ENCODE data around the gene IL13.
A peak's percentile ranks its signal among the peaks of the same experiment; 100 is the strongest.

The IL13 gene

DNA sequence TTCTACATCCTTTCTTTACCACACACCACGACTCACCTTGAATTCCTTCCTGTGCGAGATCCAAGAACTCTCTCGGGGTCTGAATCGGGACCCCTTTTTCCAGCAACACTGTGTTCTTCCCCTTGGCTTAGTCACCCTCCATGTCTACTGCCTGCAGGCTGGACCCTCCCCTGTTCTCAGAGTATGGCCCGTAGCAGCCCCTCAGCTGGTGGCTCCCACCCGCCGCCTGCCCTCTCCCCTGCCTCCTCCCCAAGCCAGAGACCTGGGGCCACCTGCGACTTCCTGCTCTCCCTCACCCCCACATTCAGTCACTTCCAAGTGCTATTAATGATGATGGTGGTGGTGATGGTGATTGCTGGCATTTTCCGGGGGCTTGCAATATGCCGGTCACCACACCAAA, 9.3 kb downstream of the IL13 start:
- Histone ChIP-seq H3K9ac (ENCODE audit: low read depth, low read length) (no peak overlapping the region), H3K4me2 (ENCODE audit: low read length) (no peak overlapping the region), H3K27me3 (ENCODE audit: control insufficient read depth, insufficient read depth, low read length) (no peaks in the 10 kb centered on the region), H3K4me3 (ENCODE audit: low read length) (no peak overlapping the region), H3K36me3 (ENCODE audit: insufficient read depth, low read length) (no peaks in the 10 kb centered on the region), H3K4me1 (ENCODE audit: control insufficient read depth, insufficient read depth, low read length) (peaks cover 5% of the 10 kb centered on the region), H3K9me3 (replicated peaks; ENCODE audit: low read length) (no peaks in the 10 kb centered on the region)

DNA sequence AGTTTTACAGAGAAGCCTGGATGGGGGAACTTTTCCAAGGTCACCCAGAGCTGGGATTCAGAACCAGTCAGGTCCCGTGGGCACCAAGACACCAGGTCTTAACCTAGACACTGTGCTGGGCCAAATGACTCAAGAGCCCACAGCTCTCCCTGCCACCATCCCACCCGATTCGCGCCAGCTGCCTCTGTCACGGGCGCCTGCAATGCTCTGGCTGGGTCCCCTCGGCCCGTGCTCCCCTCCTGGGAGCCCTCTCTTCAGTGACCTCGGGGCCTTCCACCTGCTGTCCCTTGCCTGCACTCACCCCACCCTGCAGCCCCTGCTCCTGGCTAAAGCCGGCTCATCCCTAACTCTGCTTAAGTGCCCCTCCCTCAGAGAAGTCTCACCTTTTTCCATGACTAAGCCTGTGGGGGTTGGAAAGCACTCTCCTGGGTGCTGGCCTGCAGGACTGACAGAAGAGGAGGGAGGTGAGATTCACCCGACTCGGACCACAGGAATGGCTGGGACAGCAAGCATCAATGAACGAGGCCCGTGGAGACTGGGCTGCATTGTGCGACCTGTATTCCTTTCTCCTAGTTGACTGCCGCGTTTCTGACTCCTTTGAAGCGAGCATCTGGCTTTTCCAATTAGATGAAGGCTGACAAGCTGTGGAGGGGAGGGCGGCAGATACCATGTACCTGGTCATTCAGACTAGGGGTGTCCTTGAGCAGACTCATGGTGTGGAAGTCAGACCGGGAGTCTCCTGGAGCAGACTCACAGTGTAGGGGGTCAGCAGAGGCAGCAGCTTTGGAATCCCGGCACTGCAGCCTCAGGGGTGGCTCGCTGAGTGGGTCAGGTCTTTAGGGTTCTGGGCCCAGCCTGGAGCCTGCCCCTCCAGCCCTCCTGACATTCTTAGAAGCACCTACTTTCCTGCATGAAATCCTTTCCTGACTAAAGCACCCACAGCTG, 10.1 kb downstream of the IL13 start:
- Histone ChIP-seq H3K9me3 (replicated peaks; ENCODE audit: low read length) (no peaks in the 10 kb centered on the region), H3K4me1 (ENCODE audit: control insufficient read depth, insufficient read depth, low read length) (peaks cover 4% of the 10 kb centered on the region), H3K9ac (ENCODE audit: low read depth, low read length) (no peak overlapping the region), H3K4me3 (ENCODE audit: low read length) (no peak overlapping the region), H3K36me3 (ENCODE audit: insufficient read depth, low read length) (no peaks in the 10 kb centered on the region), H3K27me3 (ENCODE audit: control insufficient read depth, insufficient read depth, low read length) (no peaks in the 10 kb centered on the region), H3K4me2 (ENCODE audit: low read length) (no peak overlapping the region)

DNA sequence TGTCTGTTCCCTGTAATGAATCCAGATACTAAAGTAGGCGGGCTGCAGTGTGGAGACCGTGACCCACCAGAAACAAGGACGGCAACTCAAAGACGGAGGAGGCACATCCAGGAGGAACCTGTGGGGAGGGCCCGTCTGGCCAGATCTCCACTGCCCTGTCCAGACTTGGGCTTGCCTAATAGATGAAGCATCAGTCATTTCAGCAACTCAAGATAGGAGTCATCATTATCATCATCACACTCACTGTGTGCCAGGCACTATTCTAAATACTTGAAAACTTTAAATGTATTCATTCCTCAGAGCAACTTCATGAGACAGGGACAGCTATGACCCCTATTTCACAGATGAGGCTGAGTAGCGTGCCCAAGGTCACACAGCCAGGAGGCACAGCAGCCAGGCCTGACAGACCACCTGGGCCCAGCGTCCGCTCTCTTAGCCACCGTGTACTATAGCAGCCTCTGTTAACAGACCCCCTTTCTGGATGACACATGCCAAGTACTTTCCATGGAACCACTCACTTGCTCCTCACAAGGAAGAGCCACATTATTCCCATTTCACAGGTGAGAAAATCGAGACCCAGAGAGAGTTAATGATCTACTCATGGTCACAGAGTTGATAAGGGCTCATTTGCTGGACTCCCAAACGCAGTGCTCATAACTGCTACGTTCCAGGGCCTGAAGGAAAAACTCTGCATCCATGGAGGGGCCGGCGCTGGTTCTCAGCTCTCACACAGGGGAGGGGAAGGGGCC, 10.9 kb downstream of the IL13 start:
- Histone ChIP-seq H3K4me3 (ENCODE audit: low read length) (no peak overlapping the region), H3K4me2 (ENCODE audit: low read length) (no peak overlapping the region), H3K27me3 (ENCODE audit: control insufficient read depth, insufficient read depth, low read length) (no peaks in the 10 kb centered on the region), H3K36me3 (ENCODE audit: insufficient read depth, low read length) (no peaks in the 10 kb centered on the region), H3K9ac (ENCODE audit: low read depth, low read length) (no peak overlapping the region), H3K9me3 (replicated peaks; ENCODE audit: low read length) (no peaks in the 10 kb centered on the region), H3K4me1 (ENCODE audit: control insufficient read depth, insufficient read depth, low read length) (peaks cover 2% of the 10 kb centered on the region)

DNA sequence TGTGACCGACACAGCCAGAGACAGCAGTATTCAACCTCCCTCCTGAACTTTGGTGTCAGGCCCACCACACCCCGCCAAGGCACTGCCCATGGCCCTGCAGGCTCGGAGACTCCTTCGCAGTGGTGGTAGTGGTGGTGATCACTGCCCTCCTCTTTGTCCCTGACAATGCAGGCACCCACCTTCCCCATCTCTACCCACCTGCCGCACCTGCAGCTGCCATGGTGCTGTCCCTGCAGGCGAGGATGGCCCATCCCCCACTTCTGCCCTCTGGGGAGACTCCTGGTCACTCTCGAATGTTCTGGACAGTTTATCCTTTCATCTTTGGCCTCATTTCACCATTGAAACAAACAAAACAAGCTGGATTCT, 11.5 kb downstream of the IL13 start:
- Histone ChIP-seq H3K9me3 (replicated peaks; ENCODE audit: low read length) (no peaks in the 10 kb centered on the region), H3K36me3 (ENCODE audit: insufficient read depth, low read length) (no peaks in the 10 kb centered on the region), H3K27me3 (ENCODE audit: control insufficient read depth, insufficient read depth, low read length) (no peaks in the 10 kb centered on the region), H3K4me2 (ENCODE audit: low read length) (no peak overlapping the region), H3K9ac (ENCODE audit: low read depth, low read length) (no peak overlapping the region), H3K4me3 (ENCODE audit: low read length) (no peak overlapping the region), H3K4me1 (ENCODE audit: control insufficient read depth, insufficient read depth, low read length) (peaks cover 8% of the 10 kb centered on the region)

DNA sequence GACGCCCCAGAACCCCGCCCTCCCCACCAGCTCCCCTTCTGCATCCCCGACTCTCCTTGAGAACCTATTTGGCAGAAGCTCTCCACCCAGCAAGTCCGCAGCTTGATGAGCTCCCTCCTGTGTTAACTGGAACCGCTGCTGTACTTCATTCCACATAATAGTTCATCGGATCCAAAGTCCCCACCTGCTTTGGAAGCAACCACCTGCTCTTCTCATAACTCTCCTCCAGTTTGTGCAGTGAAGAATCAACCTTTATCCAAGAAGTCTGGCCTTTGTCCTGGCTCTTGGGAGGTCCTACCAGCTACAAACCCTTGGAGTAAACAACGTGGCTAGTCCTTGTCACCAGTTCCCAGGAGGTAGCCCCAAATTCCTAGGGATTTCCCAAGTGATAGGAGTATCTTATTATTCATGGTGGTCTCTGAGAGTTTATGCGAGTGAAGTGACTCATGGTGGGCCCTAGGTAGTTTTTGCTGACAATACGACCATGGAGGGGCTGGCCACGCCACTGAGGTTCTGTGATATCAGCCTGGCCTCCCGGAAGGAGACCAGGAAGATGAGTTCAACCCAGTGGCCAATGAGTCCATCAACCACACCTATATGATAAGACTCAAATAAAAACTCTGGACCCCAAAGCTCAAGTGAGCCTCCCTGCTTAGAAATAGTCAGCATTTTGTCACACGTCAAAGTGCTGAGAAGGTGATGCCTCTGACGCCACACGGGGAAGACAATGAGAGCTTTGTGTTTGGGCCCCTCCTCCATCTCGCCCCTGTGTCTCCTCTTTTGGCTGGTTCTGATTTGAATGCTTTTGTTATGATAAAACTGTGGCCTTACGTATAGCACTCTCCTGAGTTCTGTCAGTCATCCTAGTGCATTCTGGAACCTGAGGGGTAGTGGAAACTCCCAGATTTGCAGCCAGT, 12.3 kb downstream of the IL13 start:
- H3K9me3 ChIP-seq (replicated peaks; ENCODE audit: low read length) = no peaks in the 10 kb centered on the region
- H3K36me3 ChIP-seq (ENCODE audit: insufficient read depth, low read length) = no peaks in the 10 kb centered on the region
- H3K4me1 ChIP-seq (ENCODE audit: control insufficient read depth, insufficient read depth, low read length) = peaks cover 13% of the 10 kb centered on the region
- no peak overlapping the region for H3K9ac ChIP-seq (ENCODE audit: low read depth, low read length)
- no peak overlapping the region for H3K4me2 ChIP-seq (ENCODE audit: low read length)
- no peaks in the 10 kb centered on the region for H3K27me3 ChIP-seq (ENCODE audit: control insufficient read depth, insufficient read depth, low read length)
- no peak overlapping the region for H3K4me3 ChIP-seq (ENCODE audit: low read length)

DNA sequence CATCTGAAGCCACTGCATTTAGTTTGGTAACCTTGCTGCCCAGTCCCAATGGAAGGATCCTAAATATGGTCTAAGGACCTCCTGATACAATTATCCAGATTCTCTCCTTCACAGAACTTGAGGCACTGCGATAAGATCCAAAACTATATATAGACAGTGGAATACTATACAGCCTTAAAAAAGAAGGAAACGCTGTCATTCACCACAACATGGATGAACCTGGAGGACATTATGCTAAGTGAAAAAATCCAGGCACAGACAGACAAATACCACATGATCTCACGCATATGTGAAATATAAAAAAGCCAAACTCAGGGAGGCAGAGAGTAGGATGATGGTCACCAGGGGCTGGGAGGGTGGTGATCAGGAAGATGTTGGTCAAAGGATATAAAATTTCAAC, 13.0 kb downstream of the IL13 start:
- no peak overlapping the region for H3K9ac ChIP-seq (ENCODE audit: low read depth, low read length)
- H3K27me3 ChIP-seq (ENCODE audit: control insufficient read depth, insufficient read depth, low read length) = no peaks in the 10 kb centered on the region
- no peaks in the 10 kb centered on the region for H3K9me3 ChIP-seq (replicated peaks; ENCODE audit: low read length)
- H3K4me2 ChIP-seq (ENCODE audit: low read length) = no peak overlapping the region
- H3K36me3 ChIP-seq (ENCODE audit: insufficient read depth, low read length) = no peaks in the 10 kb centered on the region
- H3K4me1 ChIP-seq (ENCODE audit: control insufficient read depth, insufficient read depth, low read length) = peaks cover 20% of the 10 kb centered on the region
- H3K4me3 ChIP-seq (ENCODE audit: low read length) = no peak overlapping the region

GRCh38 chr5:132673488-132673887, 15.5 kb downstream of the IL13 start:
- Histone ChIP-seq H3K4me3 (ENCODE audit: low read length) (no peak overlapping the region), H3K4me2 (ENCODE audit: low read length) (no peak overlapping the region), H3K9me3 (replicated peaks; ENCODE audit: low read length) (no peaks in the 10 kb centered on the region), H3K36me3 (ENCODE audit: insufficient read depth, low read length) (no peaks in the 10 kb centered on the region), H3K27me3 (ENCODE audit: control insufficient read depth, insufficient read depth, low read length) (no peaks in the 10 kb centered on the region), H3K4me1 (ENCODE audit: control insufficient read depth, insufficient read depth, low read length) (peaks cover 37% of the 10 kb centered on the region), H3K9ac (ENCODE audit: low read depth, low read length) (no peak overlapping the region)

DNA sequence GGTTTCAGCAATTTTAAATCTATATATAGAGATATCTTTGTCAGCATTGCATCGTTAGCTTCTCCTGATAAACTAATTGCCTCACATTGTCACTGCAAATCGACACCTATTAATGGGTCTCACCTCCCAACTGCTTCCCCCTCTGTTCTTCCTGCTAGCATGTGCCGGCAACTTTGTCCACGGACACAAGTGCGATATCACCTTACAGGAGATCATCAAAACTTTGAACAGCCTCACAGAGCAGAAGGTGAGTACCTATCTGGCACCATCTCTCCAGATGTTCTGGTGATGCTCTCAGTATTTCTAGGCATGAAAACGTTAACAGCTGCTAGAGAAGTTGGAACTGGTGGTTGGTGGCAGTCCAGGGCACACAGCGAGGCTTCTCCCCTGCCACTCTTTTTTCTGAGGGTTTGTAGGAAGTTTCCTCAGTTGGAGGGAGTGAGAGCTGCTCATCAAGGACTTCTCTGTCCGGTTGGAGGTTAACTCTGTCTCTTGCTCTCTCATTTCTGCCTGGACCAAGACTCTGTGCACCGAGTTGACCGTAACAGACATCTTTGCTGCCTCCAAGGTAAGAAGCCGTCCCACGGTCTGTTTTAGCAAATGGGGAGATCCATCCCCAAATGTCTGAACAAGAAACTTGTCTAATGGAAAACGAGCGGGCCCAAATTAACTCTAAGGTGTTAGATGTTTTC, 16.1 kb downstream of the IL13 start, which contains the start of gene IL4:
TSS of gene IL4 (plus strand) at position 51 of the 692 bp plus-strand sequence. CDS start at position 113, 62 bp downstream.
- no peaks in the 10 kb centered on the region for H3K36me3 ChIP-seq (ENCODE audit: insufficient read depth, low read length)
- no peaks in the 10 kb centered on the region for H3K9me3 ChIP-seq (replicated peaks; ENCODE audit: low read length)
- peak within 1 kb of the TSS; percentile 83 for H3K4me2 ChIP-seq (ENCODE audit: low read length)
- peaks cover 37% of the 10 kb centered on the region for H3K4me1 ChIP-seq (ENCODE audit: control insufficient read depth, insufficient read depth, low read length)
- peak within 1 kb of the TSS; percentile 59 for H3K4me3 ChIP-seq (ENCODE audit: low read length)
- H3K27me3 ChIP-seq (ENCODE audit: control insufficient read depth, insufficient read depth, low read length) = no peaks in the 10 kb centered on the region
- H3K9ac ChIP-seq (ENCODE audit: low read depth, low read length) = peak within 1 kb of the TSS; percentile 67

DNA sequence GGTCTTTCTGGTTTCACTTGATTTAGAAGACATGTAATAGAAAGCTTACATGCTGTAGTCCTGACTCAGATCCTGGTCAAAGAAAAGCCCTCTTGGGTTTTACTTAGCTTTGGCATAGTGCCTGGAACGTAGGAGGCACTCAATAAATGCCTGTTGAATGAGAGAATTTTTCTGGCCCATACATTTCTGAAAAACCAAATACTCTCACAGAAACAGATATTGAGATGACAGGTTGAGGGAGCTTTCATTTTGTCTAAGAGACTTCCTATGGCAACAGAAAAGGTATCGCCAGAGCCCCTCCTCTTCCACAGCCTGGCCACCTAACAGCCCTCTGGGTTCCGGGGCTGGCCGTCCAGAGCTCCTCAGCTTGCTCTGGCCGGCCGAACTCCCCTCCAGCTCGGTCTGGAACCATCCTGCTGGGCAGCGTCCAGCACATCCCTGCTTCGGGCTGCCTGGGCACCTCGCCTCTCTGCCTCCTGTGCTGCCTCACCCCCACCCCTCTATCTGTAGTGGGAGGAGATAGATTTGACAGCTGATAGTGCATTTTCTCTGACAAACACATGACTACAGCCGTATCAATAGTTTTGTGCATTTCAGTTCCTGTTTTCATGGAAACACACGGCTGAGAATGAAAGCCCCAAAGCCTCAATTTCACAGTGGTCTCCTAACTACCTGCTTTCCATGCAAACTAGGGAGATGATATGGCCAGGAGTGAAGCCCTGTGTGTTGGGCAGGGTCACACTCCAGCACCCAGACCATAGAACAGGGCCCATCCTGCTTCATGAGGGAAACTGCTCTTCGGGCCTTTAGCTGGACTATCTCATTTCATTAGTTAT, 16.9 kb downstream of the IL13 start:
- H3K4me2 ChIP-seq (ENCODE audit: low read length) = peak overlapping the region; percentile 83
- H3K9me3 ChIP-seq (replicated peaks; ENCODE audit: low read length) = no peaks in the 10 kb centered on the region
- H3K9ac ChIP-seq (ENCODE audit: low read depth, low read length) = peak overlapping the region; percentile 67
- H3K4me1 ChIP-seq (ENCODE audit: control insufficient read depth, insufficient read depth, low read length) = peaks cover 40% of the 10 kb centered on the region
- no peaks in the 10 kb centered on the region for H3K36me3 ChIP-seq (ENCODE audit: insufficient read depth, low read length)
- peak overlapping the region; percentile 59 for H3K4me3 ChIP-seq (ENCODE audit: low read length)
- no peaks in the 10 kb centered on the region for H3K27me3 ChIP-seq (ENCODE audit: control insufficient read depth, insufficient read depth, low read length)

Measured in skeletal muscle satellite cell (primary cell).